Upper lobe of right lung (tissue), 1 donor: ENCODE results near the gene COX4I2. TPM values are rescaled to one million over a fixed set of nuclear protein-coding genes. Genes with fewer than 3 reads are reported as not detected.
"Not testable (repeated sequence)": the region's sequence is repeated elsewhere in the genome, so short reads cannot be mapped to it uniquely, and the experiment has no call there.

Experiments used
- ATAC-seq: fragments of 200-7000 bp; cut with Tn5 transposase; one replicate; pipeline ENCODE4 v1.9.1; 2020; ENCODE audit warnings: mild to moderate bottlenecking, moderate library complexity
- DNase-seq: peaks from one replicate; pipeline ENCODE4 v3.0.0-alpha.2; 2020
- H3K27ac ChIP-seq: fragments of 200-600 bp; one replicate; pipeline ENCODE4 v1.8.0; 2022
- H3K27me3 ChIP-seq: fragments of 200-600 bp; one replicate; pipeline ENCODE4 v1.8.0; 2022; ENCODE audit warnings: mild to moderate bottlenecking
- H3K36me3 ChIP-seq: fragments of 200-600 bp; one replicate; pipeline ENCODE4 v1.8.0; 2022
- H3K4me1 ChIP-seq: fragments of 200-600 bp; one replicate; pipeline ENCODE4 v1.8.0; 2022
- H3K4me3 ChIP-seq: fragments of 200-600 bp; one replicate; pipeline ENCODE4 v1.8.0; 2022; ENCODE audit warnings: mild to moderate bottlenecking
- H3K9me3 ChIP-seq: fragments of 200-600 bp; one replicate; pipeline ENCODE4 v1.8.0; 2022
- intact Hi-C: fragments of 100-400 bp; cut with DNase I; formaldehyde crosslinking; loops from one replicate; pipeline ENCODE4 v1.11.0; 2022
- total RNA-seq: library from RNA; stranded (reverse); fragmentation: NEBNext Ultra II Directional; extraction: Animal tissue kit (Norgen Biotek cat#: 25700); gene quantifications from one replicate; pipeline ENCODE4 v1.2.1, GENCODE V29; 2021
- TF ChIP-seq, protein P1 (sequence below): fragments of 200-600 bp; IDR thresholded peaks from one replicate; pipeline ENCODE4 v1.8.0; 2022; ENCODE audit warnings: antibody characterized with exemption
- donor health status: DM: no; HTN: yes; CAD: no; lungs with severe emphysema.

The COX4I2 gene
- total RNA-seq, 1 donor from 2014 or later, result 19.1 TPM

DNA sequence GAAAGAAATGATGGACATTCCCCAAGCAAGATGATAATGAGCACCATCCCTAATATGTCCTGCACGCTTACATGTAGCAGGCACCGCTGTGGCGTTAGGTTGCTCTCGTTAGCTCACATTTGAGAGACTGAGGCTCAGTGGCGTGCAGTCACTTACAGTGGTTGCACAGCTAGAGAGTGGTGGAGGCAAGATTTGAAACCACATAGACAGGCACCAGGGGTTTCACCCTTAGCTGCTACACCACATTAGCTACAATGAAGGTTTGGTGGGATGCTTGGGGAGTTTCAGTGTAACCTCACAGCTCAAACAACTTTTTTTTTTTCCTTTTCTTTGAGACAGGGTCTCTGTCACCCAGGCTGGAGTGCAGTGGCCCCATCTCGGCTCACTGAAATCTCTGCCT lies 3.7 kb downstream of the COX4I2 start:
- H3K27ac ChIP-seq, result no peak overlapping the region
- DNase-seq, result no peak
- no peaks in the 10 kb centered on the region for H3K36me3 ChIP-seq
- no peaks in the 10 kb centered on the region for H3K9me3 ChIP-seq
- peaks cover 4% of the 10 kb centered on the region for H3K27me3 ChIP-seq
- H3K4me1 ChIP-seq, result no peaks in the 10 kb centered on the region
- intact Hi-C loops, result no loop called here
- no peak overlapping the region for H3K4me3 ChIP-seq
- no peak for ATAC-seq
- TF ChIP-seq, protein P1, sequence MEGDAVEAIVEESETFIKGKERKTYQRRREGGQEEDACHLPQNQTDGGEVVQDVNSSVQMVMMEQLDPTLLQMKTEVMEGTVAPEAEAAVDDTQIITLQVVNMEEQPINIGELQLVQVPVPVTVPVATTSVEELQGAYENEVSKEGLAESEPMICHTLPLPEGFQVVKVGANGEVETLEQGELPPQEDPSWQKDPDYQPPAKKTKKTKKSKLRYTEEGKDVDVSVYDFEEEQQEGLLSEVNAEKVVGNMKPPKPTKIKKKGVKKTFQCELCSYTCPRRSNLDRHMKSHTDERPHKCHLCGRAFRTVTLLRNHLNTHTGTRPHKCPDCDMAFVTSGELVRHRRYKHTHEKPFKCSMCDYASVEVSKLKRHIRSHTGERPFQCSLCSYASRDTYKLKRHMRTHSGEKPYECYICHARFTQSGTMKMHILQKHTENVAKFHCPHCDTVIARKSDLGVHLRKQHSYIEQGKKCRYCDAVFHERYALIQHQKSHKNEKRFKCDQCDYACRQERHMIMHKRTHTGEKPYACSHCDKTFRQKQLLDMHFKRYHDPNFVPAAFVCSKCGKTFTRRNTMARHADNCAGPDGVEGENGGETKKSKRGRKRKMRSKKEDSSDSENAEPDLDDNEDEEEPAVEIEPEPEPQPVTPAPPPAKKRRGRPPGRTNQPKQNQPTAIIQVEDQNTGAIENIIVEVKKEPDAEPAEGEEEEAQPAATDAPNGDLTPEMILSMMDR, result no peak

DNA sequence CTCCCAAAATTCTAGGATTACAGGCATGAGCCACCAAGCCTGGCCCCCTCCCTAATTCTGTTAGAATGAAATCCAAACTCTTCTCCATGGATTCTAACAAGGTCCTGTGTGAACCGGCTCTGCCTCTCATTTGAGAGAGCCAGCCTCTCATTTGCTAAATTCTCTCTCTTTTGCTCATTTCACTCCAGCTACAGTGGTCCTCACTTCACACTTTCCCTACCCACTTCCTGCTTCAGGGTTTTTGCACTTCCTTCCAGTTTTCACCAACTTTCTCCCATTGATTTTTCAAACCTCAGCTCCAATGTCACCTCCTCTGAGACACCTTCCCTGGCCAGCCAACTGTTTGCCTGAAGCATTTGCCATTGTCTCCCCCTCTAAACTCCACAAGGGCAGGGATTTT lies 5.1 kb downstream of the COX4I2 start:
- intact Hi-C loops, result no loop called here
- H3K4me1 ChIP-seq, result no peaks in the 10 kb centered on the region
- H3K4me3 ChIP-seq, result no peak overlapping the region
- H3K36me3 ChIP-seq, result no peaks in the 10 kb centered on the region
- TF ChIP-seq, protein P1, result no peak
- H3K27ac ChIP-seq, result no peak overlapping the region
- no peaks in the 10 kb centered on the region for H3K9me3 ChIP-seq
- ATAC-seq, result no peak
- DNase-seq, result no peak
- peaks cover 1% of the 10 kb centered on the region for H3K27me3 ChIP-seq

DNA sequence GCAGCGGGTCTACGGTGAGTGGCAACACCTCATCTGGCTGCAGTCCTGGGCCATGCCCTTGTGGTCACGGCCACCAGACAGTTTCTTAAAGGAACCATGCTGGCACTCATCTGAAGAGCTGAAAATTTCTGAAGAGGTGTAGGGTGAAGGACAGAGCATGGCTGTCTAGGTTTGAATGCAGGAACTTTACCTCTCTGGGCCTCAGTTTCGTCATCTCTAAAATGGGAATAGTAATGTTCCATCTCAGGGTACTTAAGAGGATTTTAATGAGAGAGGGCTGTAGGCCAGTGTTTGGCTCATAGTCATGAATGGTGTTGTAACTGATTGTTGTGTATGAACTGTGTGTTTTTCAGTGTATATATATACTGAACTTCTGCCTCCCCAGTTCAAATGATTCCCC lies 5.8 kb downstream of the COX4I2 start:
- H3K9me3 ChIP-seq, result no peaks in the 10 kb centered on the region
- H3K27ac ChIP-seq, result no peak overlapping the region
- ATAC-seq (no peak), DNase-seq (no peak)
- no peaks in the 10 kb centered on the region for H3K27me3 ChIP-seq
- H3K4me3 ChIP-seq, result no peak overlapping the region
- TF ChIP-seq, protein P1, result no peak
- intact Hi-C loops, result no loop called here
- no peaks in the 10 kb centered on the region for H3K4me1 ChIP-seq
- H3K36me3 ChIP-seq, result no peaks in the 10 kb centered on the region

DNA sequence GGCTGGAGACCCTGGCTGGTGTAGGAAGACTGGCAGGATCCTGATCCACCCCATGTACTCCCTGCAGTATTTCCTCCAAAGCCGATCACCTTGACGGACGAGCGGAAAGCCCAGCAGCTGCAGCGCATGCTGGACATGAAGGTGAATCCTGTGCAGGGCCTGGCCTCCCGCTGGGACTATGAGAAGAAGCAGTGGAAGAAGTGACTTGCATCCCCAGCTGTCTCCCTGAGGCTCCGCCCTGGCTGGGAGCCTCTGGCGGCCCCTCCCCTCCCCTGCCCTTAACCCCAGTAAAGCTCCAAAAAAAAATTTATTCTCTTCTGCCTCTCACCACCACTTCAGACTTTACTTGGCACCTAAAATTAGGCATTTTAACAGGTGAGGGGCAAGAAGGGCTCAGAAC lies 7.0 kb downstream of the COX4I2 start:
- Histone ChIP-seq H3K27ac (no peak overlapping the region), H3K4me1 (no peaks in the 10 kb centered on the region), H3K4me3 (no peak overlapping the region), H3K36me3 (no peaks in the 10 kb centered on the region), H3K9me3 (no peaks in the 10 kb centered on the region), H3K27me3 (no peaks in the 10 kb centered on the region)
- no peak for DNase-seq
- intact Hi-C loops, result no loop called here
- TF ChIP-seq, protein P1, result no peak
- ATAC-seq, result no peak

DNA sequence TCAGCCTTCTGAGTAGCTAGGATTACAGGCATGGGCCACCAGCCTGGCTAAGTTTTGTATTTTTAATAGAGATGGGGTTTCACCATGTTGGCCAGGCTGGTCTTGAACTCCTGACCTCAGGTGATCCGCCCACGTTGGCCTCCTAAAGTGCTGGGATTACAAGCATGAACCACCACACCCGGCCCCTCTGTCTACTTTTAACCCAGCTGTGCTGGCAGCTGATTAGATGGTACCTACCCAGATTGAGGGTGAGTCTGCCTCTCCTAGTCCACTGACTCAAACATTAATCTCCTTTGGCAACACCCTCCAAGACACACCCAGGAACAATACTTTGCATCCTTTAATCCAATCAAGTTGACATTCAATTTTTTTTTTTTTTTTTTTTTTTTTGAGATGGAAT lies 10.4 kb downstream of the COX4I2 start:
- H3K36me3 ChIP-seq, H3K27me3 ChIP-seq, intact Hi-C loops, H3K9me3 ChIP-seq, H3K4me1 ChIP-seq, DNase-seq, H3K27ac ChIP-seq, ATAC-seq, H3K4me3 ChIP-seq: not testable (repeated sequence)

DNA sequence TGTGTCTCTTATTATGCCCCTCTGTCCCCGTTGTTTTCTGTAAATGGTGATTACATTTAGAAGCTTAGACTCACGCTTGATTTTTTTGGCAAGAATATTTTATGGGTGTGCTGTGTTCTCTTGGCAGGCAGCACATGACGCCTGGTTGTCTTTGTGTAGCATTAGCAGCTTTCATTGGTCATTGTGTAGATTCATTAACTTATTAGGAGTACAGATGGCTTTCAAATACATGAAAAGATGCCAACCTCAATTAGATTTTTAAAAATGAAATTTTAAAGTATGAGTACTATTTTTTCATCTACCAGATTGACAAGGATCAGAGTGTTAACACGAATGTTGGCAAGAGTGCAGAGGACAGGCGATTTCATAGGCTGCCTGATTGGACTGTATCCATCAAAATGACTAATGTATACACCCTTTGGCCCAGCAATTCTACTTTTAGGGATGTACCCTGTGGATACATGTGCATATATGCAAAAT lies 15.2 kb downstream of the COX4I2 start:
- Histone ChIP-seq H3K9me3 (no peaks in the 10 kb centered on the region), H3K4me3 (no peak overlapping the region), H3K36me3 (no peaks in the 10 kb centered on the region), H3K27ac (no peak overlapping the region), H3K27me3 (no peaks in the 10 kb centered on the region), H3K4me1 (no peaks in the 10 kb centered on the region)
- intact Hi-C loops, result no loop called here
- DNase-seq, result no peak
- TF ChIP-seq, protein P1, result no peak
- ATAC-seq, result no peak
